ENCODE measurements around the gene CDRT15L2. TPM values are rescaled to one million over a fixed set of nuclear protein-coding genes. Genes with fewer than 3 reads are reported as not detected.
"Not testable (repeated sequence)": the region's sequence is repeated elsewhere in the genome, so short reads cannot be mapped to it uniquely, and the experiment has no call there.

The CDRT15L2 gene
- total and polyA plus RNA-seq, 2 donors (not counting 1 experiment from before 2014, with no cell fraction given): not detected

- peaks cover 13% of the 10 kb centered on the region for H3K4me1 Mint-ChIP-seq
- H3K27me3 Mint-ChIP-seq; CTCF ChIA-PET; H3K9me3 Mint-ChIP-seq (ENCODE audit: insufficient read depth); POLR2A ChIA-PET; ATAC-seq (ENCODE audit: low read depth); intact Hi-C loops (cut with micrococcal nuclease); H2AFZ ChIP-seq (ENCODE audit: insufficient read depth, low read depth, low read length, poor library complexity, severe bottlenecking); H3K27ac ChIP-seq (ENCODE audit: low read length in 2 of 2); DNase-seq; H3K4me3 Mint-ChIP-seq; H3K4me1 ChIP-seq (ENCODE audit: control insufficient read depth in 2 of 2, insufficient read depth in 2 of 2, low read length in 2 of 2); H3K79me2 ChIP-seq (ENCODE audit: control insufficient read depth, insufficient read depth, low read length); H3K36me3 ChIP-seq (replicated peaks in 1 of 2; ENCODE audit: control extremely low read depth in 1 of 2, control insufficient read depth in 1 of 2, extremely low read depth in 1 of 2, insufficient read depth in 2 of 2, low read length in 1 of 2); H3K4me2 ChIP-seq (replicated peaks; ENCODE audit: low read depth, low read length, poor library complexity, severe bottlenecking); H3K4me3 ChIP-seq (ENCODE audit: control extremely low read depth in 1 of 5, extremely low read depth in 1 of 5, insufficient read depth in 1 of 5, low read depth in 2 of 5, low read length in 4 of 5); H4K20me1 ChIP-seq (ENCODE audit: control insufficient read depth, insufficient read depth, low read length, poor library complexity, severe bottlenecking); H3K9ac ChIP-seq (ENCODE audit: low read length); H3K27me3 ChIP-seq (replicated peaks in 1 of 4; ENCODE audit: control extremely low read depth in 1 of 4, control insufficient read depth in 3 of 4, insufficient read depth in 4 of 4, low read length in 3 of 4); H3K9me3 ChIP-seq (ENCODE audit: control extremely low read depth in 1 of 3, control insufficient read depth in 2 of 3, insufficient read depth in 1 of 3, low read length in 2 of 3): not testable (repeated sequence)
- WGBS (ENCODE audit: insufficient coverage): no CpG with 5 or more reads among the region's 8 CpGs
- peak overlapping the region; percentile 50 for H3K27ac Mint-ChIP-seq
These were observed 44.6 kb upstream of the CDRT15L2 start for GRCh38 chr17:20534711-20535550.

DNA sequence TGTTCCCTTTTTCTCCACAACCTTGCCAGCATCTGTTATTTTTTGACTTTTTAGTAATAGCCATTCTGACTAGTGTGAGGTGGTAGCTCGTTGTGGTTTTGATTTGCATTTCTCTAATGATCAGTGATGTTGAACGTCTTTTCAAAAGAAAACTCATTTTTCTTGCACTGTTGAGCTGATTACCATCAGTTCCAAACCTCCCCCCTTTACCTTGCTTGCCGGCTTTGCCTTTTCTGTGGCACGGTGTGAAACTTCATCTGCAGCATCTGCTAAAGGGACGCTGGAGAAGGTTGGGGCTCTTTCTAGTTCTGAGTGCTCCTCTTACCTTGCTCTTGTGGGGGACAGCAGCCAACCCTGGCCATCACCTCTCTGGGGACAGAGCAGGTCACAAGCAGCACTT, 39.1 kb upstream of the CDRT15L2 start:
- H3K27ac ChIP-seq (ENCODE audit: low read length in 2 of 2); H3K27me3 Mint-ChIP-seq; H3K36me3 ChIP-seq (replicated peaks in 1 of 2; ENCODE audit: control extremely low read depth in 1 of 2, control insufficient read depth in 1 of 2, extremely low read depth in 1 of 2, insufficient read depth in 2 of 2, low read length in 1 of 2); H3K27ac Mint-ChIP-seq; H3K27me3 ChIP-seq (replicated peaks in 1 of 4; ENCODE audit: control extremely low read depth in 1 of 4, control insufficient read depth in 3 of 4, insufficient read depth in 4 of 4, low read length in 3 of 4); H3K4me2 ChIP-seq (replicated peaks; ENCODE audit: low read depth, low read length, poor library complexity, severe bottlenecking); DNase-seq; H3K4me3 Mint-ChIP-seq; H3K9me3 ChIP-seq (ENCODE audit: control extremely low read depth in 1 of 3, control insufficient read depth in 2 of 3, insufficient read depth in 1 of 3, low read length in 2 of 3); CTCF ChIA-PET; POLR2A ChIA-PET; H3K9ac ChIP-seq (ENCODE audit: low read length); H3K9me3 Mint-ChIP-seq (ENCODE audit: insufficient read depth); H3K4me3 ChIP-seq (ENCODE audit: control extremely low read depth in 1 of 5, extremely low read depth in 1 of 5, insufficient read depth in 1 of 5, low read depth in 2 of 5, low read length in 4 of 5); H3K4me1 ChIP-seq (ENCODE audit: control insufficient read depth in 2 of 2, insufficient read depth in 2 of 2, low read length in 2 of 2); H2AFZ ChIP-seq (ENCODE audit: insufficient read depth, low read depth, low read length, poor library complexity, severe bottlenecking); intact Hi-C loops (cut with micrococcal nuclease); H3K79me2 ChIP-seq (ENCODE audit: control insufficient read depth, insufficient read depth, low read length); H4K20me1 ChIP-seq (ENCODE audit: control insufficient read depth, insufficient read depth, low read length, poor library complexity, severe bottlenecking): not testable (repeated sequence)
- peaks cover 10% of the 10 kb centered on the region for H3K4me1 Mint-ChIP-seq
- ATAC-seq (ENCODE audit: low read depth): peak; percentile 83
- WGBS (ENCODE audit: insufficient coverage): no CpG with 5 or more reads among the region's 5 CpGs

DNA sequence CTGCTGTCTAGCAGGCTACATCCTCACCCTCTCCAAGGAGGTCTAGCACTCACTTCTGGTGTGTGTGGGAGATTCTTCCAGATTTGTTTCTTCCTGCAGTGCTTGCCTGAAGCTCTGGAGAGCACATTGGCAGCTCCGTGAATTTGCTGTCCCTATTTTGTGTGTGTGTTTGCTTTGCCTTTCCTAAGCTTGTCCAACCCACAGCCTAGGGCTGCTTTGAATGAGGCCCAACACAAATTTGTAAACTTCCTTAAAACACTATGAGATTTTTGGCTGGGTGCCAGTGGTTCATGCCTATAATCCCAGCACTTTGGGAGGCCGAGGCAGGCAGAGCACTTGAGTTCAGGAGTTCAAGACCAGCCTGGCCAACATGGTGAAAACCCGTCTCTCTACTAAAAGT, 38.7 kb upstream of the CDRT15L2 start:
- Mint-ChIP-seq H3K4me3 (peak overlapping the region; percentile 57), H3K4me1 (peaks cover 10% of the 10 kb centered on the region)
- DNase-seq (peak; percentile 45), ATAC-seq (ENCODE audit: low read depth) (peak; percentile 35)
- H3K27ac Mint-ChIP-seq; H4K20me1 ChIP-seq (ENCODE audit: control insufficient read depth, insufficient read depth, low read length, poor library complexity, severe bottlenecking); H3K9ac ChIP-seq (ENCODE audit: low read length); H3K9me3 ChIP-seq (ENCODE audit: control extremely low read depth in 1 of 3, control insufficient read depth in 2 of 3, insufficient read depth in 1 of 3, low read length in 2 of 3); POLR2A ChIA-PET; H3K36me3 ChIP-seq (replicated peaks in 1 of 2; ENCODE audit: control extremely low read depth in 1 of 2, control insufficient read depth in 1 of 2, extremely low read depth in 1 of 2, insufficient read depth in 2 of 2, low read length in 1 of 2); H3K27me3 ChIP-seq (replicated peaks in 1 of 4; ENCODE audit: control extremely low read depth in 1 of 4, control insufficient read depth in 3 of 4, insufficient read depth in 4 of 4, low read length in 3 of 4); H3K4me2 ChIP-seq (replicated peaks; ENCODE audit: low read depth, low read length, poor library complexity, severe bottlenecking); CTCF ChIA-PET; H2AFZ ChIP-seq (ENCODE audit: insufficient read depth, low read depth, low read length, poor library complexity, severe bottlenecking); H3K79me2 ChIP-seq (ENCODE audit: control insufficient read depth, insufficient read depth, low read length); intact Hi-C loops (cut with micrococcal nuclease); H3K27me3 Mint-ChIP-seq; H3K9me3 Mint-ChIP-seq (ENCODE audit: insufficient read depth); H3K27ac ChIP-seq (ENCODE audit: low read length in 2 of 2); H3K4me1 ChIP-seq (ENCODE audit: control insufficient read depth in 2 of 2, insufficient read depth in 2 of 2, low read length in 2 of 2); H3K4me3 ChIP-seq (ENCODE audit: control extremely low read depth in 1 of 5, extremely low read depth in 1 of 5, insufficient read depth in 1 of 5, low read depth in 2 of 5, low read length in 4 of 5): not testable (repeated sequence)
- no CpG with 5 or more reads among the region's 3 CpGs for WGBS (ENCODE audit: insufficient coverage)

GRCh38 chr17:20541853-20542546, 37.5 kb upstream of the CDRT15L2 start:
- H3K27me3 Mint-ChIP-seq; DNase-seq; H3K27ac ChIP-seq (ENCODE audit: low read length in 2 of 2); CTCF ChIA-PET; H3K79me2 ChIP-seq (ENCODE audit: control insufficient read depth, insufficient read depth, low read length); H4K20me1 ChIP-seq (ENCODE audit: control insufficient read depth, insufficient read depth, low read length, poor library complexity, severe bottlenecking); H2AFZ ChIP-seq (ENCODE audit: insufficient read depth, low read depth, low read length, poor library complexity, severe bottlenecking); H3K27me3 ChIP-seq (replicated peaks in 1 of 4; ENCODE audit: control extremely low read depth in 1 of 4, control insufficient read depth in 3 of 4, insufficient read depth in 4 of 4, low read length in 3 of 4); H3K36me3 ChIP-seq (replicated peaks in 1 of 2; ENCODE audit: control extremely low read depth in 1 of 2, control insufficient read depth in 1 of 2, extremely low read depth in 1 of 2, insufficient read depth in 2 of 2, low read length in 1 of 2); H3K9me3 ChIP-seq (ENCODE audit: control extremely low read depth in 1 of 3, control insufficient read depth in 2 of 3, insufficient read depth in 1 of 3, low read length in 2 of 3); H3K9ac ChIP-seq (ENCODE audit: low read length); intact Hi-C loops (cut with micrococcal nuclease); H3K27ac Mint-ChIP-seq; ATAC-seq (ENCODE audit: low read depth); H3K9me3 Mint-ChIP-seq (ENCODE audit: insufficient read depth); H3K4me2 ChIP-seq (replicated peaks; ENCODE audit: low read depth, low read length, poor library complexity, severe bottlenecking); H3K4me3 Mint-ChIP-seq; H3K4me1 ChIP-seq (ENCODE audit: control insufficient read depth in 2 of 2, insufficient read depth in 2 of 2, low read length in 2 of 2); H3K4me3 ChIP-seq (ENCODE audit: control extremely low read depth in 1 of 5, extremely low read depth in 1 of 5, insufficient read depth in 1 of 5, low read depth in 2 of 5, low read length in 4 of 5): not testable (repeated sequence)
- no CpG with 5 or more reads among the region's 7 CpGs for WGBS (ENCODE audit: insufficient coverage)
- POLR2A ChIA-PET: interaction anchor here (0.7 kb wide), 1 partner anchor 138 kb away, joined by 4 read pairs; no protein-coding TSS in a partner anchor
- H3K4me1 Mint-ChIP-seq: peaks cover 10% of the 10 kb centered on the region

All from B cell (primary cell).